GM21367 (cell line): Measurements from ENCODE around the gene ZBTB7B.

ENCODE experiments used
- ATAC-seq: cut with Tn5 transposase; IDR thresholded peaks from one replicate; pipeline ENCODE4 v1.9.1; 2021; ENCODE audit not compliant: unreplicated experiment

ZBTB7B gene

GRCh38 chr1:155002464-155003226, at the start of gene ZBTB7B:
TSS of gene ZBTB7B (plus strand) at chr1:155002802. CDS start at chr1:155014661, 11,859 bp downstream.
- ATAC-seq: no peak

- no peak for ATAC-seq
Observed at GRCh38 chr1:154953611-154954038, 49.0 kb upstream of the ZBTB7B start.

- ATAC-seq: no peak
Observed at GRCh38 chr1:154954541-154954940, 48.1 kb upstream of the ZBTB7B start.

- peak; percentile 33 for ATAC-seq
Observed at GRCh38 chr1:154955039-154955717, 47.4 kb upstream of the ZBTB7B start.

GRCh38 chr1:154955718-154956543, 46.7 kb upstream of the ZBTB7B start, which contains the start of gene PBXIP1:
TSS of gene PBXIP1 (minus strand) at chr1:154956099. CDS start at chr1:154953721, 2,378 bp downstream.
- peak; percentile 43 for ATAC-seq

- no peak for ATAC-seq
Observed at GRCh38 chr1:154956544-154956941, 46.1 kb upstream of the ZBTB7B start.

- ATAC-seq: no peak
Observed at GRCh38 chr1:154957091-154957657, 45.4 kb upstream of the ZBTB7B start.

GRCh38 chr1:154958036-154958435, 44.6 kb upstream of the ZBTB7B start:
- no peak for ATAC-seq

GRCh38 chr1:154958681-154959425, 43.7 kb upstream of the ZBTB7B start:
- ATAC-seq: no peak

GRCh38 chr1:154959426-154959780, 43.2 kb upstream of the ZBTB7B start:
- ATAC-seq: no peak

GRCh38 chr1:154960446-154961136, 42.0 kb upstream of the ZBTB7B start:
- ATAC-seq: no peak

GRCh38 chr1:154961207-154962155, 41.1 kb upstream of the ZBTB7B start, which contains the start of gene PYGO2:
TSS of gene PYGO2 (minus strand) at chr1:154961782. CDS start at chr1:154961576, 206 bp downstream.
- ATAC-seq: peak; percentile 46

- no peak for ATAC-seq
Observed at GRCh38 chr1:154962156-154962749, 40.3 kb upstream of the ZBTB7B start.

GRCh38 chr1:154962795-154963330, 39.7 kb upstream of the ZBTB7B start:
- ATAC-seq: no peak

GRCh38 chr1:154963643-154964042, 39.0 kb upstream of the ZBTB7B start:
- no peak for ATAC-seq

- ATAC-seq: no peak
Observed at GRCh38 chr1:154964359-154964758, 38.2 kb upstream of the ZBTB7B start.

GRCh38 chr1:154966111-154966510, 36.5 kb upstream of the ZBTB7B start:
- no peak for ATAC-seq
